ENCODE measurements around the gene LAMB2. TPM values are rescaled to one million over a fixed set of nuclear protein-coding genes. Genes with fewer than 3 reads are reported as not detected.

Gene LAMB2
- total and polyA plus RNA-seq, 2 experiments from 2014 or later = 71.3 to 154 TPM

- H3K36me3 Mint-ChIP-seq (ENCODE audit: low read depth) = no peaks in the 10 kb centered on the region
Measured at GRCh38 chr3:49135499-49135898, 2.6 kb upstream of the LAMB2 start.

More at GRCh38 chr3:49135499-49135898, 2.6 kb upstream of the LAMB2 start:
- H3K4me1 Mint-ChIP-seq = peaks cover 18% of the 10 kb centered on the region
- H3K9me2 ChIP-seq (ENCODE audit: insufficient read depth) = no peaks in the 10 kb centered on the region
- no peak overlapping the region for H3K27ac ChIP-seq (ENCODE audit: low read depth)
- peaks cover 5% of the 10 kb centered on the region for H3K9me3 Mint-ChIP-seq
- H3K4me1 ChIP-seq (ENCODE audit: insufficient read depth) = peaks cover 7% of the 10 kb centered on the region; the same call in 1 of the 2 replicates
- H3K27me3 Mint-ChIP-seq (ENCODE audit: insufficient read depth, low read depth, poor library complexity) = peaks cover 2% of the 10 kb centered on the region
- no peak overlapping the region for H3K4me3 ChIP-seq
- no peak for TF ChIP-seq NANOG (IDR thresholded peaks at IDR 0.05; ENCODE audit: borderline replicate concordance)
- no peak for TF ChIP-seq POLR2AphosphoS5 (IDR thresholded peaks at IDR 0.05; ENCODE audit: low read depth)
- no peak for TF ChIP-seq REST (IDR thresholded peaks at IDR 0.05; ENCODE audit: unreplicated experiment)
- TF ChIP-seq ZNF462 (CRISPR knock-in tag; IDR thresholded peaks at IDR 0.05) = no peak
- TF ChIP-seq CTCF (conservative IDR thresholded peaks at IDR 0.05; ENCODE audit: low read depth in 2 of 2) = no peak
- TF ChIP-seq ZNF114 (CRISPR knock-in tag; IDR thresholded peaks at IDR 0.05) = no peak
- no peak for TF ChIP-seq JUNB (IDR thresholded peaks at IDR 0.05; ENCODE audit: unreplicated experiment)
- TF ChIP-seq EZH2phosphoT487 (IDR thresholded peaks at IDR 0.05; ENCODE audit: unreplicated experiment) = no peak
- TF ChIP-seq ETS1 (IDR thresholded peaks at IDR 0.05) = no peak
- no peak for TF ChIP-seq CREB1 (CRISPR knock-in tag; IDR thresholded peaks at IDR 0.05; ENCODE audit: low read depth)
- no peak for TF ChIP-seq ZNF331 (CRISPR knock-in tag; IDR thresholded peaks at IDR 0.05; ENCODE audit: low read depth)
- TF ChIP-seq EZH2 (IDR thresholded peaks at IDR 0.05; ENCODE audit: low read depth, unreplicated experiment) = no peak
- no peaks in the 10 kb centered on the region for H3F3A ChIP-seq (replicated peaks; ENCODE audit: low read depth)
- no peaks in the 10 kb centered on the region; the same call in 1 of the 2 replicates for H3K79me2 ChIP-seq (replicated peaks; ENCODE audit: insufficient read depth)
- H3K27me3 ChIP-seq (ENCODE audit: insufficient read depth) = no peaks in the 10 kb centered on the region
- no peak overlapping the region for H3K4me3 Mint-ChIP-seq
- H3K36me3 ChIP-seq (ENCODE audit: insufficient read depth) = no peaks in the 10 kb centered on the region
- H3K27ac Mint-ChIP-seq = no peak overlapping the region
- ATAC-seq (no peak), DNase-seq (ENCODE audit: low spot score) (no peak)
- no peak overlapping the region for H2AFZ ChIP-seq
- H4K20me1 ChIP-seq (replicated peaks; ENCODE audit: insufficient read depth) = no peaks in the 10 kb centered on the region
- H3K4me2 ChIP-seq = no peak overlapping the region
